Stimulated activated CD8-positive, alpha-beta memory T cell treated with anti-CD3 and anti-CD28 coated beads, Interleukin-15, amount 100 ng/mL, for 48 hours (primary cell): ENCODE data around the gene VANGL2.

ENCODE experiments used
- DNase-seq, 2 donors: peaks; one replicate each; pipeline ENCODE4 v3.0.0-alpha.2; 2020; ENCODE audit warnings: low read depth in 2 of 2

The VANGL2 gene

GRCh38 chr1:160428655-160429054 is 28.3 kb downstream of the VANGL2 start:
- DNase-seq = no peak

GRCh38 chr1:160429125-160429561 is 28.8 kb downstream of the VANGL2 start:
- DNase-seq = no peak

- no peak for DNase-seq
Observed at GRCh38 chr1:160429702-160430535, 29.6 kb downstream of the VANGL2 start.

- no peak for DNase-seq
Observed at GRCh38 chr1:160431006-160431405, 30.6 kb downstream of the VANGL2 start.

- no peak for DNase-seq
Observed at GRCh38 chr1:160431571-160431970, 31.2 kb downstream of the VANGL2 start.

- no peak for DNase-seq
Observed at GRCh38 chr1:160432371-160432786, 32.0 kb downstream of the VANGL2 start.

GRCh38 chr1:160436966-160437365 is 36.6 kb downstream of the VANGL2 start:
- DNase-seq = no peak

- no peak for DNase-seq
Observed at GRCh38 chr1:160437432-160438316, 37.3 kb downstream of the VANGL2 start.

- DNase-seq = no peak
Observed at GRCh38 chr1:160438317-160438918, 38.1 kb downstream of the VANGL2 start.

- DNase-seq = no peak
Observed at GRCh38 chr1:160438935-160439334, 38.6 kb downstream of the VANGL2 start.

GRCh38 chr1:160439718-160440117 is 39.4 kb downstream of the VANGL2 start:
- DNase-seq = no peak

GRCh38 chr1:160446945-160447600 is 46.7 kb downstream of the VANGL2 start:
- DNase-seq = no peak

GRCh38 chr1:160449494-160449893 is 49.1 kb downstream of the VANGL2 start:
- DNase-seq = no peak

- no peak for DNase-seq
Observed at GRCh38 chr1:160451119-160451858, 50.9 kb downstream of the VANGL2 start.

- no peak for DNase-seq
Observed at GRCh38 chr1:160451859-160452232, 51.5 kb downstream of the VANGL2 start.

- DNase-seq = no peak
Observed at GRCh38 chr1:160453443-160453842, 53.1 kb downstream of the VANGL2 start.

- DNase-seq = no peak
Observed at GRCh38 chr1:160454371-160455152, 54.2 kb downstream of the VANGL2 start.

GRCh38 chr1:160455153-160455517 is 54.8 kb downstream of the VANGL2 start:
- DNase-seq = no peak

GRCh38 chr1:160459056-160459455 is 58.7 kb downstream of the VANGL2 start:
- no peak for DNase-seq

GRCh38 chr1:160459687-160460086 is 59.3 kb downstream of the VANGL2 start:
- no peak for DNase-seq
